Measurements from ENCODE around the gene ASB8.

ASB8 gene

GRCh38 chr12:48131517-48131916 lies 25.8 kb downstream of the ASB8 start:
- no peak for TF ChIP-seq CTCF (IDR thresholded peaks at IDR 0.05)

DNA sequence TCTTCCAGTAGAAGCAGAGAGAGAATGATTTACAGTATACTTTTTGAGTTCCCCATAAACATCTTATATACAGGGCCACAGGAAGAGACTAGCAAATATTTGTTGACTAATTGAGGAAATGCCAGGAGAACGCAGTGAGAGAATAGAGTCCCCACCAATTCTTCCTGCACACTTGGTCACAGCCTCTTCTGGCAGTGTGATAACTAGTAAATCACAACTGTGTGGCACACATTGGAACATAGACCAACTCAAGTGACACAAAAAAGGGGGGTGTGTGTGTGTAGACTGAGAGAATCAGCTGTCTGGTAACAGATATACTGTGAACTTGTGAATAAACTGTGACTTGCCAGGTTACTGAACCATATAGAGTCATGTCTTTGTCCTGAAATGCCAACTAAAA lies 27.9 kb downstream of the ASB8 start:
- TF ChIP-seq CTCF (IDR thresholded peaks at IDR 0.05) = no peak

GRCh38 chr12:48128800-48129199 lies 28.5 kb downstream of the ASB8 start:
- no peak for TF ChIP-seq CTCF (IDR thresholded peaks at IDR 0.05)

DNA sequence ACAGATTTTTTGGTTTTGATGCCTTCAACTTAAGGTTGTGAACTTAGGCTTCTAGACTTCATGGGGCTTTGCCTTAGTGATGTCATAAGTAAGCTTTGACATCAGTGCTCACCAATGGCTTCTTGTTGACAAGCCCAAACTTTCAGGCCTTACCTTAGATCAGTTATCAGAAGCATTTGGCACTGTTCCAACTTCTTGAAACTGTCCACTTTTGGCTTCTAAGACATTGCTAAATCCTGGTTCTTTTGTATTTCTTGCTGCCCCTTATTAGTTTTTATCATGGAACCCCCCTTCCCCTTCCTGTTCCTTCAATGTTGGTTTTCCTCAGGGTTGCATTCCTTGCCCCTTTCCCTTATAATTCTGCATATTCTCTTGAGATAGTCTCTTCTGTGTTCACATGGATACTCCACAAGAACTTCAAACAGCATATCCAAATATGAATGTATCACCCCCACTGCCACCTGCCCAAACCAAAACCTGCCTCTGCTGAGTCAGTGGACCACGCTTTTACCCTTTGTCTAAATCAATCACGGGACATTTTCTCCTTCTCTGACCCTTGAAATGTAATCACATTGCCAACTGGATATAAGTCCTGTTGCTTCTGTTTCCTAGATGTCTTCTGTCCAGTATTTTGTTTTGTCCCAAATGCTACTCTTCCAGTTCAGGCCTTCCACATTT lies 30.2 kb downstream of the ASB8 start:
- no peak for TF ChIP-seq CTCF (IDR thresholded peaks at IDR 0.05)

- no peak for TF ChIP-seq CTCF (IDR thresholded peaks at IDR 0.05)
These were observed 31.3 kb downstream of the ASB8 start for GRCh38 chr12:48125985-48126384.

- no peak for TF ChIP-seq CTCF (IDR thresholded peaks at IDR 0.05)
These were observed 34.1 kb downstream of the ASB8 start for GRCh38 chr12:48123169-48123568.

DNA sequence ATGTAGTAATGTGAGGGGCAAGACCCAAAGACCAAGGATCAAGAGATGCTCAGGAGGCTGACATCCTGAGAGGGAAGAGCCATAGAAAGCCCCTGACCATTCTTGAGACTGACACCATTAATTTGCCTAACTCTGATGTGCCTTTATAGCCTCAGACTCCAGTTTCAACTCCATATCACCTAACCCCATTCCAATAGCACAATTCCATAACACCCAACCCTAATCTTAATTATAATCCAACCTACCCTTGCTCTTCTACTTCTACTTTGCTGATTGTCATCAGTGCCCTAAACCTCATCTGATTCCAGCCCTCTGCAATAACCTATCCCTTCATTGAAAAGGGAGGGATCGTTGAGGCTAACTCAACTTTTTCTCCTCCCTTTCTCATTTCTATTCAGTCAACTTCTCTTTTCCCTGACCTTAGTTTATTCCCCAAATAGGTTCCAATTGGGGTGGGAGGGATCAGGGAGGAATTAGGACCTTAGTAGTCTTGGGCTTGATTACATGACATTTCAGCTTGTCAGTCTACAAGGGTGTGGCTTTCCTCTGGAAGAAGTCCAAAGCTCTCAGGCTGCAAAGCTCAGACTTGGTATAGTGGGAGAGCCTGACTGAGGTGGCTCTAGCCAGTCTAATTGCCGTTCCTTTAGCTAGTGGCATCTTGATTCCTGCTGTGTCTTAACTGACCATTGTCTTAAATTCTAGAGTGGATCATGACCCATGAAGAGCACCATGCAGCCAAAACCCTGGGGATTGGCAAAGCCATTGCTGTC lies 35.1 kb downstream of the ASB8 start:
- TF ChIP-seq CTCF (IDR thresholded peaks at IDR 0.05) = no peak
